Activated T-cell treated with anti-CD3 and anti-CD28 coated beads, Interleukin-2, amount 50 U/mL, for 1 hour (primary cell): ENCODE data around the gene DOK5.

Experiments used
- DNase-seq: peaks from one replicate; pipeline ENCODE4 v3.0.0-alpha.2; 2020

The DOK5 gene

DNA sequence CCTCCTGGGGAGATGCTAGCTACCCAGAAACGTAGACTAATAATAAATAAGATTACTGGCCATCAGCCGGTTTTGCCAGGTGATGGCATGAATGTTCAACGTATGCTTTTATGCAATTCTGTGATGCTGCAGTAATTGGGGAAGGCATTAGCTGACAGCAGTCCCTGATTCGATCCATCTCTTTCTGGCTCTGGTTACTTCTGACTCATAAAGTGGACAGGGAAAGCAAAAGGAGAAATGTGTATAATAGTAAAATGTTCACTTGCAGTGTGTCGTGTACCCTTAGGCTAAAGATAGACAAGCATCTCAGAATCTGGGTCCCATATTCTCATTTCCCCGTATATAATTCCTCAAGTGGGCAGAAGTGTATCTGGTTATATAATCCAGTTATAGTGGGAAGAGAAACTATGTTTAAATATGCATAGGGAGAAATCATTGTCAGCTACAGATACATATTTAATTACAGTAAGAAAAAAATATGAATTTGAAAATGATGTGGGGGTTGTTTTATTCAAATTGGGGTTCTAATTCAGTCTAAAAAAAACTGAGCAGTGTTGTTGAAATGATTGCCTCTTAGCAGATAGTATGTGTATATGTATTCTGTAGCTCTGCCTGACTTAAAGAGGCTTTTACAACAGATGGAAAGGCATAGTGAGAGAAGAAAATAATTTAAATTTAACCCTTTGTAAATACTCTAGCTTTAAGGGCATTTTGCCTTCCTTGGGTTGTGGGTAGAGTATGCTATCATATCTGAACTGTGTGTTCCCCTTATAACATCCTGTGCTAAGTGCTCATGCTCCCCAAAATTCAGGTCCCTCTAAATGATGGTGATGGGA, 40.6 kb downstream of the DOK5 start:
- no peak for DNase-seq

GRCh38 chr20:54517241-54517975, 42.0 kb downstream of the DOK5 start:
- DNase-seq = no peak

DNA sequence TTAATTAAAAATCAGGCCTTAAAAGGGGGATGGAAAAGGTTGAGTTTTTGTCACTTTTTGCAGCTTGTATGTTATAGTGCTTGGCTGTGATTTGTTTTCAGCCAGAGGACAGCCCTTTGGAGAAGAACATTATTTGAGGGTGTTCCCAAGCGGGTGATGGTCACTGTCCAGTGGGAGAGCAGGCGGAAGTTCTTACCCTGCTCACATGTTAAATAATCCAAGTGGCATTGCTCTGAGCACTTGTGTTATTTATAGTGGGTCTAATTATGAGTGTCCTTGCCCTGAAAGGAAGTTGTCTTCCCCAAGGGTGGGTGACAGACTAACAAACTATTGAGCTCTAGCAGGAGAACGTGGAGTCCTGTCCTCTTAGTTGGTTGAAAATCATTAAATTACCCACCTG, 49.5 kb downstream of the DOK5 start:
- DNase-seq = no peak

DNA sequence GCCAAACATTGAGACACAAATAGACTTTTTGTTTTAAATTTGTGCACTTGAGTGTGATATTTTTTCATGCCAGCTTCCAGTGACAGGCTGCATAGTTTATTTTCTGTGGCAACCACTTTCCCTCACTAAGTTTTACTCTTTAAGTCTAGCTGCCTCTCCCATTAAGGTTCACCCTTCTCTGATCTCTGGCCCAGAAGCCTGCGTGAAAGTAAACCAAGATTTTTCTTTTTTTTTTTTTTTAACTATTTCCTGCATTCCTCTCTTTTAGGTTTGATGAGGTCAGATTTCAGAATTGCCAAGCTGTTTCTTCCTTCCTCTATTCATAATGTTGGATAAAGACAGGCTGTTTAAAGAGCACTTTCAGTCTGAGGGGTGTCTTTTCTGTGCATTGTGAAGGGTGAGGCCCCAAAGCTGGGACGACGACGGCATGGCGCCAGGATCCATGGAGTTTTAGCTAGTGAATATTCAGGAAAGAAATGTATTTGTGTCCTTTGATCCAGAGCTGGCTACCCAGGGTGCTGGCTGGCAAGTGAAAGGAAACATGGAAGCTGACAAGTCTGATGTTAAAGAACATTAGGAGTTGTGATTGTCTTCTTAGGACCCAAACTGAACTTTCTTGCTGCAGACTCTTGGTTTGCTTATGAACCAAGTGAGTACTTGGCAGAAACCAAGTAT, 50.7 kb downstream of the DOK5 start:
- no peak for DNase-seq

DNA sequence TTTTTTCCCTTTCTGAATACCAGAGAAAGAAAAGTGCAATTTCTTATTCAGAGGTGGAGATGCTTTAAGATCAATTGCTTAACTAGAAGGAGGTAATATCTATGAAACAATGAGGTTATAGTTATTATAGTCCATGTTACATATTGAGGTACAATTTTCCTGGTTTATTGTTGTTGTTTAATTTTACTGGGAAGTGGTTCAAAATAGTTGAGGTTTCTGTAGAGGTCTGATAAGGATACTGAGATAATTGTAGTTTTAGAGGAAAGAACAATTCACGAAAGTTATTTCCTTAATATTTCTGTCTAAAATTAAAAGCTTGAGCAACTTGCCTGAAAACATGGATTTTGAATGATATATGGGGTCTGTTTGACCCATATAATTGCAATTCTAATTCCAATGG, 51.4 kb downstream of the DOK5 start:
- no peak for DNase-seq

- DNase-seq = no peak
These were observed 57.2 kb downstream of the DOK5 start for GRCh38 chr20:54532573-54532972.

DNA sequence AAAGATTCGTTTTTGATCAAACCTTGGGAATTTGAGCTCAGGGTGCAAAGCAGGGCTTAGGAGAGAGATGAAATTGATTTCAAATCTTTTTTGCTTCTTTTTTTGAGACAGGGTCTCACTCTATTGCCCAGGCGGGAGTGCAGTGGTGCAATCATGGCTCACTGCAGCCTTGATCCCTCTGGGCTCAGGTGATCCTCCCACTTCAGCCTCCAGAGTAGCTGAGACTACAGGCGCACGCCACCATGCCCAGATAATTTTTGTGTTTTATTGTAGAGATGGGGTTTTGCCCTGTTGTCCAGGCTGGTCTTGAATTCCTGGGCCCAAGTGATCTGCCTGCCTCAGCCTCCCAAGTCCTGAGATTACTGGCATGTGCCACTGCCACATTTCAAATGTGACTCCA, 58.7 kb downstream of the DOK5 start:
- DNase-seq = no peak

DNA sequence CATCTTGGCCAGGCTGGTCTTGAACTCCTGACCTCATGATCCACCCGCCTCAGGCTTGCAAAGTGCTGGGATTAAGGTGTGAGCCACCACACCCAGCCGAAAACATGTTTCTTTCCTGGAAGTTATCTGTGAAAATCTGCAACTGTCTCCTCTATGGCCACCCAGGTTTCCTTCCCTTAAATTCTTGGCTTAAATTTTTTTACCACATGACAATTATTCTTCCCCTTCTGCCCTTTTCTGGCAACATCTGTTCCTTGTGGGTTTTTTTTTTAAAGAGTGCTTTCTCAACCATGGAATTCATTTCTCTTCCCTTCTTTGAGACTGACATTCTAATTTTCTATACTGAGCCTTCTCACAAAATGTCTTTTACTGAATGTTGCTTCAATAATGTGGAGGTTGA, 59.6 kb downstream of the DOK5 start:
- no peak for DNase-seq

DNA sequence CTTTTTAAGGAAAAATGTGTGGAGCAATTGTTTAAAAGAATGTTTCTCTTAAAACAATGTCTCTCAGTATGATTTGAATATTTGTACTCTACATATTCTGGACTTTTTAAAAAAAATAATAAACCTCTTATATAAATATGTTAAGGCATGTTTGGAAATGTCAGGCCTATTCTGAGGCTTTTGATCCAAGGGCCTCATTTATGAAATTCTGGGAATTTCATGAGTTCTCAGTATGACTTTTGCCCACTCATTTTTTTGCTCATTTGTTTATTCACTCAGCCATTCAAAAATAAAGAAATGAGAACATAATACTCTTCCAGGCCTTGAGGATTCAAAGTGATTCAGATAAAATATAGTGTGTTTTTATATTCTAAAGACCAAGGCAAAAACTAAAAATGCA, 60.4 kb downstream of the DOK5 start:
- DNase-seq = no peak

GRCh38 chr20:54539521-54540046, 64.2 kb downstream of the DOK5 start:
- DNase-seq = no peak

- no peak for DNase-seq
These were observed 68.0 kb downstream of the DOK5 start for GRCh38 chr20:54543369-54543768.

DNA sequence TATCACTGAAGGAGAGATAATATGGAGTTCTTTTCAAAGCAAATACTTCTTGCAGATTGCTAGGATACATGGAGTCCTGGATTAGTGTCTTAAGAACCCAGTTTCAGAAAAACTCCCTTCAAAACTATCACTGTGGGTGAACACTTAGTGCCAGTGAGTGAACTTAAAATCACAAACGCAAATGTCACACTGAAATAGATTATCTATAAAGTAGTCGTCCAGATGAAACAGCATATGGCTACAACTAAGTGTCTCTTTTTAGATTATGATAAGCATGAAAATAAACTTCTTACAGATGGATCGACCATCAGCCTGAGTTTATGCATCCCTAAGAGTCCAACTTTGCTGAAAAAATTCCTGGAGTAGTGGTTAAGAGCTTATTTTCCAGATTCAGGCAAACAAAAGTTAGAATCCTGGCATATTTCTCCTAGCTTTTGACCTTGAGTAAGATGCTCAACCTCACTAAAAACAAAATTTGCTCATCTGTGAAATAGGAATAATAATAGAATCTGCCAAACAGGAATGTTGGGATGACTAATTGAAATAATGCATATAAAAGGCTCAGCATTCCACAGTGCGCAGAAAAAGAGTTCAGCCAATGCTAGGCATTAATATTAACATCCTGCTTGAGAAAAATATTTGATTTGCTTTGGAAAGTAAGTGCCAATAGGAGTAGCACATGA, 70.4 kb downstream of the DOK5 start:
- no peak for DNase-seq

DNA sequence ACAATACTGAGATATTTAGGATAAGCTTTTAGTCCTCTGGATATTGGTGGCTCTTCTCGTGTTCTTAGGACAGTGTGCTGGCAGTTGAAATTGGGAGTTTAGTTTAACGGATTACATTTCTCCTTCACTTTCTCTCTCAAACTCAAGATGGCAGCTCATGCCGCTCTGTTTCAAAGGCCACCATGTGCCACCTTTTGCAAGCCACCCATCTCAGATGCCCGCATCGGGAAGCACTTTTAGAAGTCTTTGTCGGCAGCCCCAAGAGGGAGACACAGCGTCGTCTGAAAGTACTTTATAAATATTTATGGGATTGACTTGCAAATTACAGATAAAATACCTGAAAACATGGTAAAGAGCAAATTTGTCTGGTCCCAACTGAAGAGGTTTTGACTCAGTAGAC, 73.5 kb downstream of the DOK5 start:
- DNase-seq = no peak

DNA sequence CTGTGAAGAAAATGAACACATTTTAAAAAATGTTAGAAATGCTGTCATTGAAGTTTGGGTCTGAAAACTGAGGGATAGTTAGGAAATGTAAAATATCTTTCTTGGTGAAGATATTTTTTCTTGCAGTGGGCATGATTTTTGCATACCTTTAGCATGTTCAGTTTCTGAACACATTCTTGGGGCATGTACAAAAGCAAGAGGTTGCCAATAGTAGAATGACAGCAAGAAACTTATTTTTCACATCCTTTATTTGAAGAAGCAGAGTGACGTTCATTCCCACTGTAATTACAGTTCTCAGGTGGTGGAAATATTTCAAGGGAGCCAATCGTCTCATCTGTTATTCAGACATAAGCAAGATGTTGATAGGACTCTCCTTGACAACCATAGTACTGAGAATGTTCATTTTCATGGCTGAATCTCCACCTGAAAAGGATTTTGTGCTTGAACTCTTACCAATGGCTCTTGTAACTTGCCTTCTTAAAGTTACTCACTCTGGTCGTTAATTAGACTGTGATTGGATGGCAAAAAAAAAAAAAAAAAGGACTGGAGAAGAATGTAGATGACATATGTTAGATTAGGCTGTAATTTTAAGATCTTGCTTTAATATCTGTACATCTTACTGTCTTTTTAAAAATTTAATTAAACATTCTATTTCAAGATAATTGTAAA, 74.4 kb downstream of the DOK5 start:
- DNase-seq = no peak

DNA sequence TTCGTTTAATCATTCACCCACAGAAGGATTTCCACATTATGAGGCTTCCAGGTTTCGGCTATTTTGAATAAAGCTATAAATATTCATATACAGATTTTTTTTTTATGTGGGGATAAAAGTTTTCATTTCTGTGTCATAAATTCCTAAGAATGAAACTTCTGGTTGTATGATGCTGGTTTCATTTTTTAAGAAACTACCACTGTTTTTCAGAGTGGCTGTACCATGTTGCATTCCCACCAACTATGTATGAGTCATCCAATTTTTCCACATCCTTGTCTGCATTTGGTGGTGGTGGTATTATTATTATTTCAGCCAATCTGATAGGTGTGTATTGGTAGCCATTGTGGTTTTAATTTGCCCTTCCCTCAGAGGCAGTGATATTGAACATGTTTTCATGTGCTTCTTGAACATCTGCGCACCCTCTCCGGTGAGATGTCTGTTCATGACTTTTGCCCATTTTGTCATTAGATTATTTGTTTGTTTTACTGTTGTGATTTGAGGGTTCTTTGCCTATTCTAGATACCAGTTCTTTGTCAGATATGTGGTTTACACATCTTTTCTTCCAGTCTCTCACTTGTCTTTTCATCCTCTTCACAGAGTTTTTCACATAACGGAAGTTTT, 75.5 kb downstream of the DOK5 start:
- no peak for DNase-seq

DNA sequence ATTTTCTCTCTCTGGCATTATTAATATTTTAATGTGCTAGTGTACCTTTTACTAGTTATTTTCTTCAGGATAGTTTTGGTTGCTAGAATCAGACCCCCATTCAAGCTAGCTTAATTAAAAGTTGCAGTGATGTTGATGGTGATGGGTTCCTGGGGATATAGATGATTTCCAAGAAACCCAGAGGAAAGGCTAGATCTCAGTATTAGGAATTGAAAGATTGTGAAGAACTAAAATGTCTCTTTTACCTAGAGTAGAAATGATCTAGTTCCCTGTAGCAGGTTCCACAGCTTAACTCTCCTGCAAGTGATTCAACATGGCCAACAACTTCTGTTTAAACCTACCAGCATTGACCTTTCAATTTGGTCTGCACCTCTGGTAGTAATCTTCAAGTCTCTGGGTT, 78.6 kb downstream of the DOK5 start:
- no peak for DNase-seq

GRCh38 chr20:54555150-54555549, 79.8 kb downstream of the DOK5 start:
- no peak for DNase-seq

DNA sequence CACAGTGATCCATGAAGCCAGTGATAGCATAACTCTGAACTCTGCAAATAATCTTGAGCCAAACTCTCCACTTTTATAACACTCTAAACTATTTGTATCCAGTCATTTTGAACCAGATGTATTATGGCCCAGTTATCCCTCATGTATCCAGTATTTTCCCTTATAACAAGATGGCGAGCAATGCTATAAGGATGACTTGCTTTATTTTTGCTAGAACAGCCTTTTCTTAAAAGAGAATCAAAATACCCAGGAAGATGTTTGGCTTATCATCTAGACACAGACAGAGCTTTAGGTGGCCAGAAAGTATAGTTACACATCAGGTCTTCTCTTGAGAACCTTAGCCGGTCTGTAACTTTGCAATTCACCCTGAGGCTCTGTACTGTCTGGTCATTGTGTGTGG, 81.0 kb downstream of the DOK5 start:
- no peak for DNase-seq

DNA sequence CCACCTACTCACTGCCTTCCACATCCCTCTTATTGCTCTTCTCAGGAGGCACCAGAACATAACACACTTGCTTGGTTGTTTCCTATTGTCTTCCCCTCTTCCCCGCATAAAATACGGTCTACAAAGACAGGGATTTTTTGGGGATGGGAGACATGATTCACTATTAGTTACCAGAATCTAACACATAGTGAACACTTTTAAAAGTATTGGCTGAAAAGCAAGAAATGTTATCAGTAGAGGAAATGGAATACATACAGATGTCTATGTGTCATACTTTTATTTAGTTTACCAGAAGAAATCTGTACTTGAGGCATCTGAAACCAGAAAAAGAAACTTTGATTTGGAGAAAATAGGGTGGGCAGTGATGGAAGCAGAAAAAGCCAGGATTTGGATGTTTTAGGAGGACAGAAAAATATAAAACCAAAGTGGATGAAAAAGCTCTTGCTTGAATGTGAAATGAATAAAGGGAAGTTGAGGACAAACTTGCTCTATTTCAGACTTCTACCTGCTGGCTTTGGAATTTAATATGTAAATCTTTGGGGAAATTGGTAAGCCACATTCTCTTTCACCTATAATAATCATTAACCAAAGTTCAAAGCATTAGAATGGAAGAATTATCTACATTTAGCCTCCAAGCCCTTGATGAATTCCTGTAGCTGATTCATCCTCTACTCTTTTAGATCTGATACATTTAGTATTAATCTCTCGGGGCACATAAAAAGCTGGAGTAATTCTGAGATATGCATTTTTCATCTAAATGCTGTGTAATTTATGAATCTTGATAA, 82.6 kb downstream of the DOK5 start:
- DNase-seq = no peak

- DNase-seq = no peak
These were observed 84.5 kb downstream of the DOK5 start for GRCh38 chr20:54559890-54560289.

DNA sequence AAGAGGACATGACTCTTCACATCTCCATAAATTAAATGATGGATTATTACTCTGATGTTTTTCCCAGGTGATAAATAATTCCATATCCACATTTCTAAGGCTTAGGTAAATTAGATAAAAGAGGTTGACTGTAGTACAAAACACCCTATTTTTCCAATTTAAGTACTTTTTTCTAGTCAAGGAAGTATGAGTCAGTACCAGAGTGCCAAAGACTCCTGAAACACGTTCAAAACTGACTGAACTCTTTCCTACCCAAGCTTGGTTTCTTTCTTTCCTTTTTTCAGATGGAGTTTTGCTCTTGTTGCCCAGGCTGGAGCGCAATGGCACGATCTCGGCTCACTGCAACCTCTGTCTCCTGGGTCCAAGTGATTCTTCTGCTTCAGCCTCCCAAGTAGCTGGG, 85.0 kb downstream of the DOK5 start:
- DNase-seq = no peak
